GM12878 (cell line): Measurements from ENCODE around the gene NECAB3.

Source experiments
- RAD21 ChIP-seq: IDR thresholded peaks from 2 replicates; pipeline ENCODE4 v1.6.1; 2011; ENCODE audit warnings: mild to moderate bottlenecking, low read depth, low read length, moderate library complexity; ENCODE audit not compliant: insufficient read depth
- TF ChIP-seq, protein P1 (sequence below): IDR thresholded peaks from 2 replicates; pipeline ENCODE4 v1.6.1; 2012; ENCODE audit warnings: low read depth, low read length, improper control_type of control experiment
- TF ChIP-seq, protein P2 (sequence below), 3 experiments: IDR thresholded peaks in 2 of 3; conservative IDR thresholded peaks in 1 of 3; 2 replicates each; pipeline ENCODE4 v1.5.1; 2011; ENCODE audit warnings: low read depth in 3 of 3, low read length in 3 of 3, mild to moderate bottlenecking in 3 of 3, control low read depth in 2 of 3, moderate library complexity in 2 of 3, inconsistent platforms in 1 of 3, mixed read lengths in 1 of 3; ENCODE audit not compliant: control insufficient read depth in 2 of 3, insufficient read depth in 1 of 3; ENCODE audit errors: extremely low read depth in 1 of 3

DNA sequence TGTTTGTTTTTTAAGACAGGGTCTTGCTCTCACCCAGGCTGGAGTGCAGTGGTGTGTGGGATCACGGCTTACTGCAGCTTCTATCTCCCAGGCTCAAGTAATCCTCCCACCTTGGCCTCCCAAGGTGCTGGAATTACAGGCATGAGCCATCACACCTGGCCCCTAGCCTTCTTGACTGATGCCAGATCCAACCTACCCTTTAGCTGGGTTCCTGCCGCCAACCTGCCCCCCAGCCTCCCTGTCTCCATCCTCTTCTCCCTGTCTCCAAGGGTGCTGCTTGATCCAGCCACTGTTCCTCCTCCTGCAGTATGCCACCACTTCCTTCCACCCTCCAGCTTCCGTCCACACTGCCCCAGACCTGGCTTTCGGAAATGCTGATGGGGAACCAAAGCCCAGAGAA lies 15.3 kb downstream of the NECAB3 start:
- TF ChIP-seq, protein P1, sequence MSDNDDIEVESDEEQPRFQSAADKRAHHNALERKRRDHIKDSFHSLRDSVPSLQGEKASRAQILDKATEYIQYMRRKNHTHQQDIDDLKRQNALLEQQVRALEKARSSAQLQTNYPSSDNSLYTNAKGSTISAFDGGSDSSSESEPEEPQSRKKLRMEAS = no peak
- TF ChIP-seq, protein P2, sequence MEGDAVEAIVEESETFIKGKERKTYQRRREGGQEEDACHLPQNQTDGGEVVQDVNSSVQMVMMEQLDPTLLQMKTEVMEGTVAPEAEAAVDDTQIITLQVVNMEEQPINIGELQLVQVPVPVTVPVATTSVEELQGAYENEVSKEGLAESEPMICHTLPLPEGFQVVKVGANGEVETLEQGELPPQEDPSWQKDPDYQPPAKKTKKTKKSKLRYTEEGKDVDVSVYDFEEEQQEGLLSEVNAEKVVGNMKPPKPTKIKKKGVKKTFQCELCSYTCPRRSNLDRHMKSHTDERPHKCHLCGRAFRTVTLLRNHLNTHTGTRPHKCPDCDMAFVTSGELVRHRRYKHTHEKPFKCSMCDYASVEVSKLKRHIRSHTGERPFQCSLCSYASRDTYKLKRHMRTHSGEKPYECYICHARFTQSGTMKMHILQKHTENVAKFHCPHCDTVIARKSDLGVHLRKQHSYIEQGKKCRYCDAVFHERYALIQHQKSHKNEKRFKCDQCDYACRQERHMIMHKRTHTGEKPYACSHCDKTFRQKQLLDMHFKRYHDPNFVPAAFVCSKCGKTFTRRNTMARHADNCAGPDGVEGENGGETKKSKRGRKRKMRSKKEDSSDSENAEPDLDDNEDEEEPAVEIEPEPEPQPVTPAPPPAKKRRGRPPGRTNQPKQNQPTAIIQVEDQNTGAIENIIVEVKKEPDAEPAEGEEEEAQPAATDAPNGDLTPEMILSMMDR (IDR thresholded peaks at IDR 0.05 in 2 of 3, conservative IDR thresholded peaks at IDR 0.05 in 1 of 3; ENCODE audit: control insufficient read depth in 2 of 3, extremely low read depth in 1 of 3, insufficient read depth in 1 of 3, low read depth in 3 of 3, low read length in 3 of 3) = no peak
- no peak for TF ChIP-seq RAD21
